ENCODE results near the gene NEK8.
A peak's percentile ranks its signal among the peaks of the same experiment; 100 is the strongest.
"Not testable (repeated sequence)": the region's sequence is repeated elsewhere in the genome, so short reads cannot be mapped to it uniquely, and the experiment has no call there.

The NEK8 gene

GRCh38 chr17:28710861-28711722 lies 17.5 kb upstream of the NEK8 start:
- peak; percentile 99 for DNase-seq

GRCh38 chr17:28711723-28712031 lies 16.9 kb upstream of the NEK8 start, which contains the start of gene PROCA1:
PROCA1 (minus strand) TSS chr17:28711888; CDS start chr17:28711660, 228 bp downstream.
- no peak for DNase-seq

GRCh38 chr17:28712032-28712704 lies 16.4 kb upstream of the NEK8 start:
- DNase-seq: no peak

- no peak for DNase-seq
Observed at GRCh38 chr17:28712705-28713415, 15.7 kb upstream of the NEK8 start.

- DNase-seq: no peak
Observed at GRCh38 chr17:28714281-28714680, 14.3 kb upstream of the NEK8 start.

- DNase-seq: no peak
Observed at GRCh38 chr17:28715217-28715616, 13.4 kb upstream of the NEK8 start.

GRCh38 chr17:28716740-28717577 lies 11.6 kb upstream of the NEK8 start:
- no peak for DNase-seq

- no peak for DNase-seq
Observed at GRCh38 chr17:28717578-28718332, 10.8 kb upstream of the NEK8 start, which contains the start of gene RAB34. RAB34 (minus strand) TSS chr17:28717868; CDS start chr17:28717266, 602 bp downstream.

- no peak for DNase-seq
Observed at GRCh38 chr17:28718333-28719020, 10.1 kb upstream of the NEK8 start.

- no peak for DNase-seq
Observed at GRCh38 chr17:28719021-28719433, 9.6 kb upstream of the NEK8 start.

GRCh38 chr17:28720247-28720996 lies 8.2 kb upstream of the NEK8 start:
- no peak for DNase-seq

- DNase-seq: not testable (repeated sequence)
Observed at GRCh38 chr17:28720997-28721329, 7.6 kb upstream of the NEK8 start.

- no peak for DNase-seq
Observed at GRCh38 chr17:28722417-28723158, 6.0 kb upstream of the NEK8 start.

GRCh38 chr17:28723159-28723835 lies 5.3 kb upstream of the NEK8 start:
- DNase-seq: no peak

- DNase-seq: not testable (repeated sequence)
Observed at GRCh38 chr17:28723836-28724499, 4.6 kb upstream of the NEK8 start.

GRCh38 chr17:28724500-28725165 lies 4.0 kb upstream of the NEK8 start:
- no peak for DNase-seq

GRCh38 chr17:28725166-28725659 lies 3.4 kb upstream of the NEK8 start:
- no peak for DNase-seq
